ENCODE data around the gene DPEP1.
"Not testable (repeated sequence)": the region's sequence is repeated elsewhere in the genome, so short reads cannot be mapped to it uniquely, and the experiment has no call there.

The DPEP1 gene

GRCh38 chr16:89619840-89620239 is 6.4 kb downstream of the DPEP1 start:
- no peak for DNase-seq (ENCODE audit: low spot score)

- no peak for DNase-seq (ENCODE audit: low spot score)
Observed at GRCh38 chr16:89620406-89620841, 7.0 kb downstream of the DPEP1 start.

- DNase-seq (ENCODE audit: low spot score): no peak
Observed at GRCh38 chr16:89621136-89621697, 7.8 kb downstream of the DPEP1 start.

GRCh38 chr16:89621698-89622409 is 8.4 kb downstream of the DPEP1 start:
- DNase-seq (ENCODE audit: low spot score): no peak

GRCh38 chr16:89623511-89624261 is 10.2 kb downstream of the DPEP1 start:
- DNase-seq (ENCODE audit: low spot score): no peak

GRCh38 chr16:89624777-89625761 is 11.6 kb downstream of the DPEP1 start:
- no peak for DNase-seq (ENCODE audit: low spot score)

GRCh38 chr16:89629827-89630610 is 16.6 kb downstream of the DPEP1 start:
- DNase-seq (ENCODE audit: low spot score): no peak

- no peak for DNase-seq (ENCODE audit: low spot score)
Observed at GRCh38 chr16:89633064-89633631, 19.7 kb downstream of the DPEP1 start.

- DNase-seq (ENCODE audit: low spot score): not testable (repeated sequence)
Observed at GRCh38 chr16:89634463-89635385, 21.3 kb downstream of the DPEP1 start.

- DNase-seq (ENCODE audit: low spot score): no peak
Observed at GRCh38 chr16:89636663-89637062, 23.2 kb downstream of the DPEP1 start.

- DNase-seq (ENCODE audit: low spot score): no peak
Observed at GRCh38 chr16:89637379-89637778, 23.9 kb downstream of the DPEP1 start.

- no peak for DNase-seq (ENCODE audit: low spot score)
Observed at GRCh38 chr16:89638455-89638854, 25.0 kb downstream of the DPEP1 start.

GRCh38 chr16:89639385-89639784 is 25.9 kb downstream of the DPEP1 start:
- no peak for DNase-seq (ENCODE audit: low spot score)

GRCh38 chr16:89641458-89642119 is 28.1 kb downstream of the DPEP1 start:
- DNase-seq (ENCODE audit: low spot score): no peak

GRCh38 chr16:89642574-89642973 is 29.1 kb downstream of the DPEP1 start:
- DNase-seq (ENCODE audit: low spot score): no peak

GRCh38 chr16:89643769-89644300 is 30.4 kb downstream of the DPEP1 start:
- DNase-seq (ENCODE audit: low spot score): no peak

- DNase-seq (ENCODE audit: low spot score): no peak
Observed at GRCh38 chr16:89645122-89645521, 31.7 kb downstream of the DPEP1 start.

- DNase-seq (ENCODE audit: low spot score): no peak
Observed at GRCh38 chr16:89646270-89646669, 32.8 kb downstream of the DPEP1 start.

GRCh38 chr16:89646906-89647305 is 33.5 kb downstream of the DPEP1 start:
- DNase-seq (ENCODE audit: low spot score): no peak
